ENCODE results near the gene LMCD1.

LMCD1 gene

DNA sequence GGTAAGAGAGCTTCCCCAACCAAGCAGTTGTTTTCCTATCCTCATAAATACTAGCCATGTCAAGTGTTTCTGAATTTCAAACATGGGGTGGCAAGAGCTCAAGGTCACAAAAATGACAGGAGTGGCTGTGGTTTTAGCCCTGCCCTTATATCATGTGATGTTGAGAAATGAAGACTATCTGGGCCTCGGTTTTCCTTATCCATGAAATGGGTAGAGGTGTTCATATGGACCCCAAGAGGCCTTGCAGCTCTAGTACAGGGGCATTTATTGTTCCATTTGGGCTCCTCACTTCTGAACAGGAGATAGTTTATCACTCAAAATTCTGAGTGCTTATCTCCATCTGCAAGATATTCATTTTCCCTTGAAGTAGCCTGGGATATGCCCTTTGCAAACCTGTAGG, 35.8 kb downstream of the LMCD1 start:
- no peak for DNase-seq (ENCODE audit: low read depth)

DNA sequence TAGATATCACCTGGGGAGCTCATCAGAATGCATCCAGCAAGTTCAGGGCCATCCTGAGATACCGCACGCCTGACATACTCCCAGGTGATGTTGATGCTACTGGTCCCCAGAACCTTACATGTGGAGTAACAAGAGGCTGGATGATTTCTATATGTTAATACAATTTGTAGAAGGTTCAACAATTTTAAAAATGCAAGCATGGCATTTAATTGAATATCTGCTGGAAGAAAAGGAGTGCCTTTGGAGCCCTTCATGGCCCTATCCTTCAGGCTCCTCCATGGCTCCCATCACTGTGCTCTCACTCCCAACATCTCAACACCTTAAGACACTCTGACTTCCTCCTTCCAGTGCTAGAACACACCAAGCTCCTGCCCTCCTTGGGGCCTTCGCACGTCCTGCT, 36.6 kb downstream of the LMCD1 start:
- DNase-seq (ENCODE audit: low read depth) = no peak

DNA sequence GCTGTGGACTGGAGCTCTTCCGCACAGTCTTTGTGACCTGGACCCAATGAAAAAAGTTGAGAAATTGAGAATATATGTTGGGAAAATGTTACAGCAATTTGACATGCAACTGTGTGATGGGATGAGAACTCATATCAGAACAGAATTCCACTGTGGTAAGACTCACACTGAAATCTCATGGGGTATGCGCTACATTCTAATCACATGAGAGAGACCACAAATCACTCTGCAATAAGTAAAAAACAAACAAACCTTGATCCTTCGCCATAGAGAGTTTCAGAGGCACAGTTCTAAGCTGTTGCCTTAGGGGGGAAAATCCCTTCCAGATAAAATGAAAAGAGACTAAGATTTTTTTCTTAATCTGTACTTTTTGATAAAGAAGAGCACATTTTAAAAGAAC, 37.3 kb downstream of the LMCD1 start:
- no peak for DNase-seq (ENCODE audit: low read depth)

DNA sequence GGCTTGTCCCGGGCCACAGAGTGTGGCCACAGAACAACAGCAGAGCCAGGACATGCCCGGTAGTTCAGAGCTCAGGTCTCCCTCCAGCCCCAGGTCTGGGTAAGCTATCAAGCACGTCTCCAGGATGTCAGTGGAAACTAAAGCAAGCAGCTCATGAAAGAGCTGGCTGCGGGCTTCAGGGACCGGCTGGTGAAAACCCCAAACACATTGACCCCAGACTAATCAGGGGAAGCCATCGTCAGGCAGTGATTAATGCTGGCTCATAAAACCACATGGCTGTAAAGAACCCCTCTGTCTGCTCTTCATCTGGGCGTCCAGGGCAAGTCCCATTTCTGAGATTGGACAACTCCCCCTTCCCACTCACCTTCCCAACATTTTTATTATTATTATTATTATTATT, 37.8 kb downstream of the LMCD1 start:
- no peak for DNase-seq (ENCODE audit: low read depth)

DNA sequence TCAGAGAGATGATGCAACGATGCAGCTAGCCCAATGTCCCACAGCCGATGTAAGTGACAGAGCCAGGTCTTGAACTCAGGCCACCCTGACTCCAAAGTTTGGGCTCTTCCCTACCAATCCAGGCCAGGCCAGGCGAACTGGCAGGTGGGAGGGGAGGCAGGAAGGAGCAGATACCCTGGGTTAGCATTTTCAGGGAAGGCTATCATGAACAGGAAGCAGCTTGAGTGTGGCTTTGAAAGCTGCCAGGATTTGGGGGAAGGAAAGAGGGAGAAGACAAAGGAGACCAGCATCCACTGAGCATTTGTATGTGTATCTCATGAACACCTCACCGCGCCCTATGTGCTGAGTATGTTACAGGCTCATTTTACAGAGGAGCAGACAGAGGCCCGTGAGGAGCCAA, 38.8 kb downstream of the LMCD1 start:
- DNase-seq (ENCODE audit: low read depth) = no peak

DNA sequence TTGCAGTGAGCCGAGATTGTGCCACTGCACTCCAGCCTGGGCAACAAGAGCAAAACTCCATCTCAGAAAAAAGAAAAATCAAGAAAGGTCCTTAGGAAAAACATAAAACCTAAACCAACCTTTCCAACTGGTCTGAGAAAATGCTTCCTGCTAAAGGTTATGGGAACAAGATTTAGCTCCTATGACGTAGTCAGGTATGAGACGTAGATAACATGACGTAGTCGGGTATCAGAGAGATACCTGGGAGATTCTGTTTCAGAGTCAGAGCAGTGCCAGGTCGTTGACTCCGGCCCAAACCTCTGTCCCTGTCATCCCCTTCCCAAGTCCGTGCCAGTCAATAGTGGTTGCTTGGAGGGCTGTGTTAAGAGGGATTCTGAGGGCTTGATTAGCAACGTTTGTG, 39.9 kb downstream of the LMCD1 start:
- no peak for DNase-seq (ENCODE audit: low read depth)

DNA sequence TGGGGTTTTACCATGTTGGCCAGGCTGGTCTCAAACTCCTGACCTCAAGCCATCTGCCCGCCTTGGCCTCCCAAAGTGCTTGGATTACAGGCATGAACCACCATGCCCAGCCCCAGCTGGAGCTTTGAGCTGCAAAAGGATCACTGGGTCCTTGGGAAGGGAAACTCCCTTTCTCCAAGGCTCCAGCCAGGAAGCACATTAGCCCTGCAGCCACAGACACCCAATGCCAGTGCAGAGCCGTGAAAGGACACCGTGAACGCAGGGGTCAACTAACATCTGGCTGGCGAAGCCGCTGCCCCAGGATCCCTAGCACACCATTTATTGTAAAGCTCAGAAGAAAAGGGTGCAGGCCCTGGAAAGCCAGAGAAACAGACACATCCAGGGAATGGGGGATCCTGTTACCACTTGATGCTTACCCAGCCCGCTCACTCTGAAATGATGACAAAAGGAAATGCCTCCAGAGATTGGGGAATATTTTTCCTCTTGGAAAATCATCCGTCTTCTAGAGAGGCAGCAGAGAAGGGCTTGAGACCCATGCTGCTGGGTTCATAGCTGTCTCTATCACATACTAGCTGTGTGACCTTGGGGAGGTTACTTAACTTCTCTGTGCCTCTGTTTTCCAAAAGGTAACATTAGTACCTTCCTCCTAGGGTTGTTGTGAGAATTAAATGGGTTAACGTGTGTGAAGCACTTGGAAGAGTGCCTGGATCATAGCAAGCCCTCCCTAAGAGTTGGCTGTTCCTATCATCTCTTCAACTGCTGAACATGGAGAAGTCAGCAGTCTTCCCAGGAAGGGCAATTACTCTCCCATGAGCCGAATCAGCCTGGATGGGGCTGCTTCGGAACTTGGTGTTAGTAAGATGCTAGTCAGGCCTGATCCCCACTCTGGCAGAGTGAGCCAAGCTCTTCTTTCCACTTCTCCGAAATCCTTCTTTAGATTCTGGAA, 40.8 kb downstream of the LMCD1 start:
- no peak for DNase-seq (ENCODE audit: low read depth)

DNA sequence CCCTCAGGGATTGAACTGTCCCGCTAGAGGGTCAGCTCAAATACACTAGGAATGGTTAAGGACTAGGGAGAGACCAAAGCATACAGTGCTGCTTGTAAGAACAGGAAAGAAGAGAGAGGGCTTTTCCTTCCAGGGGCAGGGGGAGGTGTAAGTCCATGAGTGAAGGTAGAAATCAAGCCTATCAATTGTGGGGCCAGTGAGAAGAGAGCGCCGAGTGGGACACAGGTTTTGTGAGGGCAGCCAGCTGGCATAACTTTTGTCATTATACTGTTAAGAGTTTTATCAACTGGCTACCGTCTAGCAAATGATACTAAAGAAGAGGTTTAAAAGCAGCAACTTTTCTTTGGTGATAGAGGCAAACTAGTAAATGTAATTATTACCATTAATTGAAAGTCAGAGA, 45.0 kb downstream of the LMCD1 start:
- no peak for DNase-seq (ENCODE audit: low read depth)

DNA sequence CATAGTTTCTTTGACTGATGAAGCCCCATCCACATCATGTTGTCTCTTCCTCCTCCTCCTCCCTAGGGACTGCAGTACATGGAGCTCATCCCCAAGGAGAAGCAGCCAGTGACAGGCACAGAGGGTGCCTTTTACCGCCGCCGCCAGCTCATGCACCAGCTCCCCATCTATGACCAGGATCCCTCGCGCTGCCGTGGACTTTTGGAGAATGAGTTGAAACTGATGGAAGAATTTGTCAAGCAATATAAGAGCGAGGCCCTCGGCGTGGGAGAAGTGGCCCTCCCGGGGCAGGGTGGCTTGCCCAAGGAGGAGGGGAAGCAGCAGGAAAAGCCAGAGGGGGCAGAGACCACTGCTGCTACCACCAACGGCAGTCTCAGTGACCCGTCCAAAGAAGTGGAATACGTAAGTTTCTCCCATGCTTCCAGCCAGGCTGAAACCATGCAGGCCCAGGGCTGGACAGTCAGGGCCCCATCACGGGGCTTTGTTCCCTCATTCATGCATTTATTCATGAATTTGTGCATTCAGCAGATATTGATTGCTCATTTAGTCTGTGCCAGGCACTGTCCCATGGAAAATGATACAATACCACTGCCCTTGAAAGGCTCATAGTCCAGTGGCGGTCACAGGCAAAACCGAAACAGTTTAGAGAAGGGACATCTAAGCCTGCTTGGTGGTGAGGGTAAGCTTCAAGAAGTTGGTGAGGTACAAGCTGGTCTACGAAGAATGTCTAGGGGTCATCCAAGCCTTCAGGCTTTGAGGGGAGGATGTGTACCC, 47.1 kb downstream of the LMCD1 start:
- DNase-seq (ENCODE audit: low read depth) = no peak

DNA sequence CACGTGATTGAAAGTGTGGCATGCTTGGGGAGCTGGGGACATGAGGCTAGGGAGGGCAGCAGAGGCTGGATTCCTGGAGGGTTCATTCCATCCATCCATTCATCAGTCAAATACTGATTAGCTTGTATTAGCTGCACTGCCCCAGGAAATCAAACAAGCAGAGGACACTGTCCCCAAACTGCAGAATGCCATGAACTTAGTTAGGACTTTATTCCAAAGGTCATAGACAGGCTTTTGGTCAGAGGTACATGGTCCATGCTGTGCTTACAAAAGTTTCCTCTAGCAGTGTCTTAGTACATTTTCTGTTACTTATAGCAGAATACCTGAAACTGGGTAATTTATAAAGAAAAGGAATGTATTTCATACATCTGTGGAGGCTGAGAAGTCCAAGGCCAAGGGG, 47.7 kb downstream of the LMCD1 start:
- DNase-seq (ENCODE audit: low read depth) = no peak

DNA sequence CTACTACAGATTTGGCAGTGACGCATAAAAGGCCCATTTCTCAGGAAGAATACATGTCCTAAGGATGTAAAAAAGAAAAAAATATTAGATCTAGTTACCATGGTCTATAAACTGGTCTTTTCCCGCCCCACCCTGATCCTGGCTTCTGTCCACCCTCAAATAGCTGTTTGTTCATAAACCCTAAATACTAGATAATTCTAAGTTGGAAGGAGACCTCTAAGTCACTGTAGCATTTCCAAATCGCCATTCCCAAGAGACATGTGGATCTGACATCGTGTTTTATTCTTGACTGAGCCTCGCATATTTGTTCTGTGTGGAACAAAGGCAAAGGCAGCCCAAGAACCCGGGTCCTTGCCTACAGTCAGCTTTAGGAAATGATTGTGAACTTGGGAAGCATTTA, 49.0 kb downstream of the LMCD1 start:
- DNase-seq (ENCODE audit: low read depth) = no peak

DNA sequence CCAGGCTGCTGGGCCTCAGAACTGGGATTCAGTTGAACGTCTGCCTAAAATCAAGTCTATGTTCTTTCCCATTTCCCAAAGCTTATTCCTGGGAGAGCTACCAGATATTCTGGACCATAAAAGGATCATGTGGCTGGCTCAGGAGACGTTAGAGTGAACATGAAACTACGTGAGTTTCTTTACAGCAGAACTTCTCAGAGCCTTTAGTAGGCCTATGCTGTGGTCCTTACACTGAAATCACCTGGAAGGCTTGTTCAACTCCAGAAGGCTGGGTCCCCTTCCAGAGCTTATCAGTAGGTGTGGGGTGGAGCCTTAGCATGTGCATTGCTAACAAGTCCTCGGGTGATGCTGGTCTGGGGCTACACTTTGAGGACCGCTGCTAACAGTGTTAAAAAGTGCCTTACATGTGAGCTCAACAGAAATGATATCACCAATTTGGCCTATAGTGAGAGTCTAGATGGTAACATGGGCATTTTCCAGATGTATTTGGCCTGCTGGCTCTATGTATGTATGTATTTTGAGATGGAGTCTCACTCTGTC, 50.7 kb downstream of the LMCD1 start:
- DNase-seq (ENCODE audit: low read depth) = no peak

DNA sequence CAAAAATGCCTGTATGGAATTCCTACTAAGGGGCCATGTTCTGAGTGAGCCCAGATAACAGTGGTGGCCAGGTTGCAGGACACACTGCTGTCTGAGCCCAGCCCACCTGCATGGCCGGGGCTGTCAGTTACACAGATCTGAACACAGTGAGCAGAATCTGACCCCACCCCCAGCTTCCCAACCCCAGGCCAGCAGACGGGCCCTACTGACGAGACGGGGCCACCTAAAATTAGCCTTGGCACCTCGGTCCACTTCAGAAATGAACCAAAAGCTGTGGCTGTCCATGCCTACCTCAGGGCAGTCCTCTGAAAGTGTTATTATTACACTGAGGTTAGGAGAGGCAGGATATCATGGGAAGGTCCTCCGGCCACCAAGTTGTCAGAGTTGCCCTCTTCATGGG, 51.8 kb downstream of the LMCD1 start:
- DNase-seq (ENCODE audit: low read depth) = no peak

DNA sequence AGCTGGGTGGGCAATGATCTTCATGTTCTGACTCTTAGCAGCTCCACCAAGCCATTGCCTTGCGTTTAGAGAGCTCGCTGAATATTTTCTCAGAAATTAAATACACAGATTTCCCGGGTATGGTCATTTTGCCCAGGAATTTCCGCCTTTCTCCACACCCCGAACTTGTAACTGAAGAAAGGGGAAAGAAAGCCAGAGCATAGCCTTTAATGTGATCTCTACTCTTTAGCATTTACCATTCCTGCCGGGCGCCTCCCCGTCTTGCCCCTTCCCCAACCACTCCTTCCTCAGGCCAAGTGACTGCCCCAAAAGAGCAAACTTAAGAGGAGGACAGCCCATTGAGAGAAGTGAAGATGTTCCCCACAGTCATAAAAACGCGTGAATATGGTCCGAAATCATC, 53.1 kb downstream of the LMCD1 start:
- DNase-seq (ENCODE audit: low read depth) = no peak

DNA sequence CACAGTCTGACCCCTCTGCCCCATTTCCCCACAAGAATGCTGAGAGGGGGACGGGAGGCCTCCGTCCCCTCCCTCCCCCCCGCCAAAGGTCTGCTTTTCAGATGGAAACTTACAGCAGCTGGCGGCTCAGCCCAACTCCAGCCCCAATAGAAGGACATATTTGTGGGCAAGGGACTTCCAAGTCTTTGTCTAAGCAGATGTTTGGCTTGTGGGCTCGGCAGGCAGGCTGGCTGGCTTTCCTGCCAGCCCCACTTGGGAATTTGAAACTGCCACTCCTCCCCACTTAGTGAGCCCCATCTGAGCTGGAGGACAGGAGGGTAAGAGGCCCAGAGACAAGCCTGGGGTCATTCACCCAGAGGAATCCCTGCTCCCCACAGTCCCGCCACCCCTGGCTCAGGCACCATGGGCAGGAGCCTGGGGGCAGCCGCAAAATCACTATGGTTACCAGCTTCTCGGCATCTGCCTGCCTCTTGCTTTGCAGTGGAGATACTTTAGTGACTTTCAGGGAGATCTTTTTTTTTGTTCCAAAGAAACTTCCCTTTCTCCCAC, 53.6 kb downstream of the LMCD1 start:
- DNase-seq (ENCODE audit: low read depth) = no peak

DNA sequence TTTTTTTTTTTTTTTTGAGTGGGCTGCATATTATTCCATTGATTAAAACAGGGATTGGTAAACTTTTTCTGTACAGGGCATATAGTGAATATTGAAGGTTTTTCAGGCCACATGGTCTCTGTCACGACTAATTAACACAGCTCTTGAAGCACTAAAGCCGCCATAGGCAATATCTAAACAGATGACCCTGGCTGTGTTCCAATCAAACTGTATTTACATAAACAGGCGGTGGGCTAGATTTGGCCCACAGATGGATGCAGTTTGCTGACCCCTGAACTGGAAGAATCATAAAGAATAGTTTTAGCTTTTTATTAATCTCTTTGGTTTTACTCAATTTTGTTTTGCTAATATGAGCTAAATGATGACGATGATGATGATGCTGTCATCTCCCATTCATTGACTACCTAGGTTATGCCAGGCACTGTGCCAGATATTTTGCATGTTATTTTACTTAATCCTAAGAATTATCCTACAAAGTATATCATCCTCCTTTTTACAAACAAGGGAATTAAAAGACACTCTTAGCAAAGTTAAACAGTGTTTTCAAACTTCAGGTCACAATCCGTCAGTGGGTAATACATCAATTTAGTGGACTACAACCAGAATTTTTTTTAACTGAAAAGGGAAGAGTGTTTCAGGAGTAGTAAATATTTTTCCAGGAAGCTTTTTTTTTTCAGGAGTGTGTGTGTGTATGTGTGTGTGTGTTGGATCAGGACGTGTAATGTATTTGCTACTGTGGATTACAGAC, 54.3 kb downstream of the LMCD1 start:
- DNase-seq (ENCODE audit: low read depth) = no peak

DNA sequence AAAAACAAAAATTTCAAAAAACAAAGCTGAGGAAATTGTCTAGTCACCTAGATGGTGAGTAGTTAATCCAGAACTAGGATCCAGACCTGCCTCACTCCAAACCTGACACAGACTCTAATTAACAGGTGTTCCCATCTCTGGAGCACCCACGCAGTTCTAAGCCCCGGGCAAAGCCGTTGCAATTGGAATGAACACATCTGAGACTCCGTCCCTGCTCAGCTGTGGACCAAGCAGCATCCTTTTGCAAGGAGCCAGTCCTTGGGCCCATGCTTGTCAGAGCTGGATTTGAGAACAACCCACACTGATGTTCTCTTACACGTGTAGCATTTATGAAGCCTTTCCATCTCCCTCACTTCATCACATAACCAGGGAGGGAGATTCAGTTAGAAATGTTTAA, 54.8 kb downstream of the LMCD1 start:
- DNase-seq (ENCODE audit: low read depth) = no peak

DNA sequence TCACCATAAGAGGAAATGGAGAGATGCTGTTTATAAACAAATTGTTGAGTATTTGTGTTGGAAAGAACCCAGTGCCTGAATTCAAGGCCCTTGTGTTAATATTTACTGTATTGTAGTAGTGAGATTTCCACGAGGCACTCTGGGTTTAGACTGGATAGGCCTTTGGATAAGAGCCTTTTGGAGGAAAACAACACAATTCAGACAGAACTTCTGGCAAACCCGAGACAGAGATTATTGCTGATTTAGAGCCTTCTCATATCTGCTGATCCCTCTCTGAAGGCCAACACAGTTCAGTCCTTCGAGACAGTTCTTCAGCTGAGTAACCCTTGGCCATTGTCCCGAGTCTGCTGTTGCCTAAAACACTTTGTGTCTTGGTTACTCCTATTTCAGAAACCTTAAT, 55.7 kb downstream of the LMCD1 start:
- DNase-seq (ENCODE audit: low read depth) = no peak

DNA sequence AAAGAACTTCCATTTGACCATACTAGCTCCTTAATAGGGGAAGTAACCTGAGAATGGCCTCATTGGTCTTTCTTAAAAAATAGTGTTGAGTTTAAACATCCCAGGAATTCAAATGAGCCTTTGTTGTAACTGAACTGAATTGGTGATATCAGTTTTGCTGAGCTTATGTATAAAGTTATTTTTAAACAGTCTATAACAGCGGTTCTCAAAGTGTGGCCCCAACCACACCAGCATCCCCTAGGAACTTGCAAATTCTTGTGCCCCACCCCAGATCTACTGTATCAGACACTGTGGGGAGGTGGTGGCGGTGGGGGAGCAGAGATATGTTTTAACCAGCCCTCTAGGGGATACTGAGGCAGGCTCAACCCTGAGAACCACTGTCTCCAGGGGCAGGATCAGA, 57.0 kb downstream of the LMCD1 start:
- no peak for DNase-seq (ENCODE audit: low read depth)

DNA sequence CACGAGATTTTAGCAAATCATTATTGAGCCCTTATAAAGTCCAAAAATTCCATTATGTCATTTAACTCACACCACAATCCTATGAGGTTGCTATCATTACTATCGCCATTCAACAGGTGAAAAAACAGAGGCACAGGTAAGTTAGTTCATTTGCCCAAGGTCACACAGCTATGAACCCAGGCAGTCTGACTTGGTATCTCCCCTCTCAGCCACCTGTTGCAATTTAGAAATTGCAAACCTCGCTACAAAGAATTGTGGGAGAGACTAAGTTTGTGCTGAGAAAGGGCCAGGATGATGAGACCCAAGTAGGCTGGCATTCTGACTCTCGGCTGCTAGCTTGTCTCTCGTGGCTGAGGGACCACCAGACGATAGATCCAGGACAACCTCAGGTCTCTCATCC, 57.7 kb downstream of the LMCD1 start:
- no peak for DNase-seq (ENCODE audit: low read depth)

DNA sequence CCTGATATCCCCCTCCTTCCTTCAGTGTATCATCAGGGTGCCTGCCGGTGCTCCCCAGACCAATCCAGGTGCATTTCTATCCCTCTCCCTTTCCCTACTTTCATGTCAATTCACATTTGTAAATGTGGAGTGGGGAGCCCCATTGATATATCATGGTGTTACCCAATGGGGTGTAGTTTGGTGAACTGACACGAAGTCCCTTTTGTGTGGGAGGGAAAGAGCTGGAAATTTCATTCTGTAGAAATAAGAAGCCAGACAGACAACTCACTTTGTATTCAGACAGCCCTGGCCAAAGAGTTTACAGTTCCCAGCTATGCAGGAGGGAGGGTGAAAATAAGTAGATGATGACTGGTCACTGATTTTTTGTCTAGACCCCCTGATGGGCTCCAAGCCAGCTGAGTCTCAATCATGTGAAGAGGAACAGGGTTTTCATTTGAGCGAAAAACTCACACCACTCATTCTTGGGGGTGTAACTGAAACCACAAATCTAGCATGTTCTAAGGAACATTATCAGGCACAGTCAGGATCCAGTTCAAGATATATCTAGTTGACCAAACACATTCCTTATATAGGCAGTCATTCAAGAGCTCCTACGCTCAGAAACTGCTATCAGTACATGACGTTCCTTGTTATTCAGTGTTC, 58.9 kb downstream of the LMCD1 start:
- no peak for DNase-seq (ENCODE audit: low read depth)

DNA sequence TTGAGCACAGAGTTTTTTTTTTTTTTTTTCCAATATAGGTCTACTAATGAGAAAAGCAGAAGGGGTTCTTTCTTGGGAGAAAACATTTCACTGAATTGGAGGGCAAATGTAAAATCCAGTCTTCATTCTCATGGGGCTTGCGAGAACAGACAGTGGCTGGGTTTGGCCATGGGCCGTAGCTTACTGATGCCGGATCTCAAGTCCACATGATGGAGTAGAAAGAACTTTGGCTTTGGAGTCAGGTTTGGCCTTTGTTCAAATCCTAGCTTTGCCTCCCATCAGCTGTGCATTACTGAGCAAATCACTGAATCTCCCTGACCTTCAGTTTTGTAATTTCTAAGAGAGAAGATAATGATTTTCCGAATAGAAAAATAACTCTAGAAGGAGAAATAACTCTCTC, 59.7 kb downstream of the LMCD1 start:
- no peak for DNase-seq (ENCODE audit: low read depth)
